K562 (cell line): Measurements from ENCODE around the gene KRTAP1-4. TPM values are rescaled to one million over a fixed set of nuclear protein-coding genes. Genes with fewer than 3 reads are reported as not detected.

ENCODE experiments used
- ATAC-seq: fragments of 200-7000 bp; cut with Tn5 transposase; 3 replicates; pipeline ENCODE4 v1.9.1; 2020; ENCODE audit warnings: moderate library complexity
- BruUV-seq: library from RNA; stranded (reverse); fragments of 400-500 nt; replicated peaks from 2 replicates; lab custom pipeline; 2021; lab: Mats Ljungman, UMichigan
- CTCF ChIA-PET: fragments of 300-600 bp; formaldehyde crosslinking; extraction: SDS; loops from one replicate; lab custom pipeline; 2021; ENCODE audit warnings: low intra/inter-chr PET ratio; lab: Yijun Ruan, JAX
- POLR2A ChIA-PET: fragments of 300-600, 350-650 bp; sonication (Branson Sonifier 250); formaldehyde crosslinking; extraction: SDS; loops from one replicate; lab custom pipeline; 2021; ENCODE audit warnings: antibody characterized with exemption, inconsistent platforms; lab: Yijun Ruan, JAX
- DNase-seq, 4 experiments: peaks; one replicate each; pipeline versions ENCODE4 v3.0.0 to v3.0.0-alpha.2; 2011 to 2018; ENCODE audit warnings: low spot score in 3 of 4, mixed read lengths in 3 of 4; ENCODE audit errors: extremely low read depth in 1 of 4
- FAIRE-seq: peaks from 2 replicates; lab custom pipeline; 2011; peaks lifted over from hg19 to GRCh38; lab: Jason Lieb, UNC
- H2AFZ ChIP-seq: 2 replicates; pipeline ENCODE4 v1.6.0; 2011; ENCODE audit warnings: low read depth, low read length, control low read depth, inconsistent platforms
- H3K27ac ChIP-seq: fragments of 200-600 bp; 3 replicates; pipeline ENCODE4 v1.8.0; 2011; ENCODE audit warnings: low read depth, mild to moderate bottlenecking, control low read depth, inconsistent platforms, low read length, moderate library complexity, mixed read lengths; ENCODE audit errors: extremely low read depth
- H3K27me3 ChIP-seq, 2 experiments: fragments of 300-600 bp in 1 of 2; 2 replicates in 1 of 2; 3 replicates in 1 of 2; pipeline versions ENCODE4 v1.6.0 to v1.8.0; 2011; ENCODE audit warnings: inconsistent platforms in 2 of 2, low read length in 2 of 2, mild to moderate bottlenecking in 1 of 2, mixed read lengths in 1 of 2, moderate library complexity in 1 of 2; ENCODE audit not compliant: control insufficient read depth in 2 of 2, insufficient read depth in 2 of 2
- H3K36me3 ChIP-seq: fragments of 300-600 bp; 3 replicates; pipeline ENCODE4 v1.8.0; 2011; ENCODE audit warnings: mild to moderate bottlenecking, low read length, inconsistent platforms; ENCODE audit not compliant: control insufficient read depth, insufficient read depth
- H3K4me1 ChIP-seq, 2 experiments: fragments of 200-600 bp in 1 of 2; replicated peaks in 1 of 2; 2 replicates in 1 of 2; 3 replicates in 1 of 2; pipeline versions ENCODE4 v1.5.1 to v1.8.0; 2011; ENCODE audit warnings: inconsistent platforms in 2 of 2, low read length in 2 of 2, mild to moderate bottlenecking in 1 of 2, mixed read lengths in 1 of 2, moderate library complexity in 1 of 2; ENCODE audit not compliant: control insufficient read depth in 2 of 2, insufficient read depth in 2 of 2
- H3K4me2 ChIP-seq: 2 replicates; pipeline ENCODE4 v1.6.1; 2011; ENCODE audit warnings: low read length, control low read depth, inconsistent platforms, mixed read lengths; ENCODE audit not compliant: insufficient read depth
- H3K4me3 ChIP-seq: fragments of 200-600 bp; sonication (generic), shearing (Covaris generic); 2 replicates; pipeline ENCODE4 v1.5.1; 2016; ENCODE audit warnings: control low read depth, inconsistent platforms
- H3K79me2 ChIP-seq: fragments of 200-600 bp; 3 replicates; pipeline ENCODE4 v1.8.0; 2011; ENCODE audit warnings: low read length, inconsistent platforms; ENCODE audit not compliant: control insufficient read depth, insufficient read depth
- H3K9ac ChIP-seq, 2 experiments: 2 replicates each; pipeline versions ENCODE4 v1.6.0 to v1.6.1; 2011; ENCODE audit warnings: low read depth in 2 of 2, low read length in 2 of 2, control low read depth in 1 of 2, inconsistent platforms in 1 of 2, mild to moderate bottlenecking in 1 of 2, mixed read lengths in 1 of 2; ENCODE audit not compliant: insufficient read depth in 1 of 2
- H3K9me1 ChIP-seq: one replicate; pipeline ENCODE4 v1.6.0; 2011; ENCODE audit warnings: inconsistent platforms, mild to moderate bottlenecking, low read length, moderate library complexity; ENCODE audit not compliant: control insufficient read depth, insufficient read depth
- H3K9me3 ChIP-seq: replicated peaks from 2 replicates; pipeline ENCODE4 v1.5.1; 2011; ENCODE audit warnings: low read depth, low read length, inconsistent platforms; ENCODE audit not compliant: control insufficient read depth, insufficient read depth
- H4K20me1 ChIP-seq: replicated peaks from 2 replicates; pipeline ENCODE4 v1.6.1; 2011; ENCODE audit warnings: low read length, inconsistent platforms, mixed read lengths; ENCODE audit not compliant: control insufficient read depth, insufficient read depth
- ZC3H4 ChIP-seq: sonication (generic); formaldehyde crosslinking; IDR thresholded peaks from 2 replicates; pipeline ENCODE4 v1.9.0; 2021; ENCODE audit warnings: missing genetic modification reagents, borderline replicate concordance
- ZNF253 ChIP-seq: fragments of 250-450 bp; sonication (Bioruptor Pico); conservative IDR thresholded peaks from 2 replicates; pipeline ENCODE4 v1.6.1; 2021; ENCODE audit warnings: mild to moderate bottlenecking
- ZNF263 ChIP-seq: sonication (generic); formaldehyde crosslinking; IDR thresholded peaks from 2 replicates; pipeline ENCODE4 v1.8.0; 2022; ENCODE audit warnings: mild to moderate bottlenecking, missing genetic modification reagents, borderline replicate concordance
- ZNF75A ChIP-seq: fragments of 450-650 bp; formaldehyde crosslinking; IDR thresholded peaks from 2 replicates; pipeline ENCODE4 v1.4.0; 2020; ENCODE audit warnings: mild to moderate bottlenecking
- WGBS: fragments of 100-300 bp; shearing (Covaris generic); methylation state at CpG from one replicate; pipeline ENCODE4 v1.1.6; 2016; ENCODE audit warnings: low coverage, mixed read lengths; ENCODE audit not compliant: insufficient coverage; ENCODE audit errors: missing lambda C conversion rate; 5-methylcytosine and 5-hydroxymethylcytosine counted together
- in situ Hi-C: fragments of 300-500 bp; cut with MboI; formaldehyde crosslinking; loops from 4 replicates; pipeline ENCODE4 v1.15.0; 2018; ENCODE audit warnings: inconsistent platforms, mixed read lengths
- intact Hi-C: fragments of 100-400 bp; cut with micrococcal nuclease; formaldehyde crosslinking; loops from 2 replicates; pipeline ENCODE4 v1.14.2; 2022
- polyA plus RNA-seq, 8 experiments: library from polyadenylated mRNA; depleted of rRNA in 4 of 8; stranded (reverse) in 5 of 8; unstranded in 3 of 8; fragments of >200 nt; fragmentation: Nextera tagmentation in 2 of 8; fragmentation: Illumina TruSeq in 1 of 8; extraction: Ambion mirVana in 2 of 8; extraction: Trizol in 1 of 8; gene quantifications; 2 replicates each; pipeline versions ENCODE4 v1.2.1 to v1.2.3, GENCODE V29; 2011 to 2014; ENCODE audit warnings: inconsistent platforms in 1 of 8, missing spikeins in 1 of 8
- total RNA-seq, 7 experiments: library from RNA; depleted of rRNA in 6 of 7; stranded (reverse); fragments of >200 nt in 6 of 7; fragmentation: Illumina TruSeq in 2 of 7; extraction: Trizol in 2 of 7; gene quantifications; 2 replicates each; pipeline versions ENCODE4 v1.2.1 to v1.2.3, GENCODE V29; 2011 to 2021; ENCODE audit warnings: low replicate concordance in 1 of 7
- TF ChIP-seq, protein P1 (sequence below), 2 experiments: fragments of 450-650 bp; IDR thresholded peaks; 2 replicates each; pipeline ENCODE4 v1.6.1; 2016; ENCODE audit warnings: mild to moderate bottlenecking in 2 of 2, borderline replicate concordance in 1 of 2, low read depth in 1 of 2, moderate library complexity in 1 of 2

The KRTAP1-4 gene
- total and polyA plus RNA-seq, 9 of the 15 experiments (the other 6 are each of a cell fraction or from before 2014, with no cell fraction given) = not detected

GRCh38 chr17:41016578-41017215, 13.3 kb downstream of the KRTAP1-4 start:
- Histone ChIP-seq H3K9ac (no peak overlapping the region), H4K20me1 (no peaks in the 10 kb centered on the region), H3K9me3 (no peaks in the 10 kb centered on the region), H3K27me3 (0 out of 5 replicates have a peak, but pooled peaks cover 0 to 3% of the 10 kb centered on the region in 2 experiments)
- POLR2A ChIA-PET = interaction anchor here (0.6 kb wide), 1 partner anchor 117 kb away, joined by 3 read pairs; no protein-coding TSS in a partner anchor
- ATAC-seq = no peak
- TF ChIP-seq ZC3H4 (CRISPR knock-in tag) = no peak
- TF ChIP-seq, all 486 proteins: peak for 0
- Histone ChIP-seq H3K4me3 (no peak overlapping the region), H3K36me3 (no peaks in the 10 kb centered on the region), H3K27ac (no peak overlapping the region), H3K79me2 (no peaks in the 10 kb centered on the region), H3K4me2 (no peak overlapping the region), H2AFZ (no peak overlapping the region), H3K9me1 (no peaks in the 10 kb centered on the region), H3K4me1 (no peaks in the 10 kb centered on the region)
- WGBS = 3% methylated on average over 13 of the region's 13 CpGs
- intact Hi-C loops = no loop called here
- DNase-seq (no peak), FAIRE-seq (no peak)
- in situ Hi-C loops = no loop called here
- no TSS peak for BruUV-seq
- CTCF ChIA-PET = no interaction called here

GRCh38 chr17:41015454-41015853, 14.5 kb downstream of the KRTAP1-4 start:
- intact Hi-C loops = no loop called here
- H3K4me2 ChIP-seq = no peak overlapping the region
- H4K20me1 ChIP-seq = no peaks in the 10 kb centered on the region
- in situ Hi-C loops = no loop called here
- no peak for TF ChIP-seq ZNF253 (CRISPR knock-in tag)
- TF ChIP-seq ZNF75A (CRISPR knock-in tag) = no peak
- TF ChIP-seq, protein P1, sequence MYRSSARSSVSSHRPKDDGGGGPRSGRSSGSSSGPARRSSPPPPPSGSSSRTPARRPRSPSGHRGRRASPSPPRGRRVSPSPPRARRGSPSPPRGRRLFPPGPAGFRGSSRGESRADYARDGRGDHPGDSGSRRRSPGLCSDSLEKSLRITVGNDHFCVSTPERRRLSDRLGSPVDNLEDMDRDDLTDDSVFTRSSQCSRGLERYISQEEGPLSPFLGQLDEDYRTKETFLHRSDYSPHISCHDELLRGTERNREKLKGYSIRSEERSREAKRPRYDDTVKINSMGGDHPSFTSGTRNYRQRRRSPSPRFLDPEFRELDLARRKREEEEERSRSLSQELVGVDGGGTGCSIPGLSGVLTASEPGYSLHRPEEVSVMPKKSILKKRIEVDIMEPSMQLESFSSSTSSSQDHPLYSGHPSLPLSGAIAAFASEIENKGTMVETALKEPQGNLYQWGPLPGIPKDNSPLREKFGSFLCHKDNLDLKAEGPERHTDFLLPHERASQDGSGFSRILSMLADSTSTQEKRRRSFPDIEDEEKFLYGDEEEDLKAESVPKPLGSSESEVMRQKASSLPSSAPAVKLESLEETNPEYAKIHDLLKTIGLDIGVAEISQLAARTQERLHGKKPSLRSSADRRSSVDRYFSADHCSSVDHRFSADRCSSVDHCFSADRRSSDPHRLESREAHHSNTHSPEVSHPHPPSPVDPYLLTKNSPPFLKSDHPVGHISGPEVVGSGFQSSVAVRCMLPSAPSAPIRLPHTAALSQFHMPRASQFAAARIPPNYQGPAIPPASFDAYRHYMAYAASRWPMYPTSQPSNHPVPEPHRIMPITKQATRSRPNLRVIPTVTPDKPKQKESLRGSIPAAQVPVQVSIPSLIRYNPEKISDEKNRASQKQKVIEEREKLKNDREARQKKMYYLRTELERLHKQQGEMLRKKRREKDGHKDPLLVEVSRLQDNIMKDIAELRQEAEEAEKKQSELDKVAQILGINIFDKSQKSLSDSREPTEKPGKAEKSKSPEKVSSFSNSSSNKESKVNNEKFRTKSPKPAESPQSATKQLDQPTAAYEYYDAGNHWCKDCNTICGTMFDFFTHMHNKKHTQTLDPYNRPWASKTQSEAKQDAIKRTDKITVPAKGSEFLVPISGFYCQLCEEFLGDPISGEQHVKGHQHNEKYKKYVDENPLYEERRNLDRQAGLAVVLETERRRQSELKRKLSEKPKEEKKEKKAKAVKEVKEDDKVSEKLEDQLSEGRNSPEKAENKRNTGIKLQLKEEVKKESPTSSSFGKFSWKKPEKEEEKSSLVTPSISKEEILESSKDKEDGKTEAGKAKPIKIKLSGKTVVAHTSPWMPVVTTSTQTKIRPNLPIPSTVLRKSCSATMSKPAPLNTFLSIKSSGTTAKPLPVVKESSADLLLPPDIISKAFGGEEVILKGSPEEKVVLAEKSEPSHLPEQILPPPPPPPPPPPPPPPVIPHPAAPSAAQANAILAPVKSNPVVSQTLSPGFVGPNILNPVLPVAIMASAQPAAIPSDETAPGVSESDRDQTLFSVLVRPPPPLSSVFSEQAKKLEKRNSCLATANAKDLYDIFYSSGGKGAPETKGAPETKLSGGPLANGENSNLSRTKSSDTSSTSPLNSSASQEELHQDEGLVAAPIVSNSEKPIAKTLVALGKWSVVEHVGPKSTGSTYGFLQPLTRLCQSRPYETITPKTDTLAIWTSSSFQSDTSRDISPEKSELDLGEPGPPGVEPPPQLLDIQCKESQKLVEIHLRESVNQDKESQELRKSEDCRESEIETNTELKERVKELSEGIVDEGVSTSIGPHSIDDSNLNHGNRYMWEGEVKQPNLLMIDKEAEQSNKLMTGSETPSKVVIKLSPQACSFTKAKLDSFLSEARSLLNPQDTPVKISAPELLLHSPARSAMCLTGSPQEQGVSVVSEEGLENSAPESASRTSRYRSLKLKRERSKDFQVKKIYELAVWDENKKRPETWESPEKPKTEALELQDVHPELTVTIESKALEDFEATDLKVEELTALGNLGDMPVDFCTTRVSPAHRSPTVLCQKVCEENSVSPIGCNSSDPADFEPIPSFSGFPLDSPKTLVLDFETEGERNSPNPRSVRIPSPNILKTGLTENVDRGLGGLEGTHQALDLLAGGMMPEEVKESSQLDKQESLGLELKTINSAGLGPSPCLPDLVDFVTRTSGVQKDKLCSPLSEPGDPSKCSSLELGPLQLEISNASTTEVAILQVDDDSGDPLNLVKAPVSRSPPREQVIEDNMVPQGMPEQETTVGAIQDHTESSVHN (IDR thresholded peaks at IDR 0.05; ENCODE audit: borderline replicate concordance in 1 of 2, low read depth in 1 of 2) = no peak
- TF ChIP-seq ZNF263 (CRISPR knock-in tag) = no peak
- TF ChIP-seq, all 486 proteins: peak for 0
- Histone ChIP-seq H3K4me1 (no peaks in the 10 kb centered on the region), H3K9me3 (no peaks in the 10 kb centered on the region), H3K27me3 (peaks cover 0 to 3% of the 10 kb centered on the region in 2 experiments; a peak in 1 of 5 replicates), H3K9ac (no peak overlapping the region), H3K4me3 (no peak overlapping the region), H3K79me2 (no peaks in the 10 kb centered on the region), H3K9me1 (no peaks in the 10 kb centered on the region), H3K27ac (no peak overlapping the region), H3K36me3 (no peaks in the 10 kb centered on the region), H2AFZ (no peak overlapping the region)
- ATAC-seq = no peak
- no peak for DNase-seq
- no peak for FAIRE-seq
- CTCF ChIA-PET = no interaction called here
- POLR2A ChIA-PET = no interaction called here
- BruUV-seq = no TSS peak
- WGBS = 1% methylated on average over 7 of the region's 7 CpGs
